Activated CD4-positive, CD25-positive, alpha-beta regulatory T cell (primary cell): ENCODE data around the gene OR10J5.
"Not testable (repeated sequence)": the region's sequence is repeated elsewhere in the genome, so short reads cannot be mapped to it uniquely, and the experiment has no call there.

Source experiments
- DNase-seq, 4 experiments: peaks; one replicate each; lab custom pipeline; 2025; lab: John Stamatoyannopoulos, UW

OR10J5 gene

GRCh38 chr1:159535907-159536306 lies at the start of gene OR10J5:
TSS of gene OR10J5 (minus strand) at chr1:159536007. CDS start at chr1:159536007, 0 bp downstream.
- DNase-seq: no peak

GRCh38 chr1:159584536-159584935 lies 48.7 kb upstream of the OR10J5 start:
- no peak for DNase-seq

GRCh38 chr1:159581422-159581821 lies 45.6 kb upstream of the OR10J5 start:
- DNase-seq: no peak

GRCh38 chr1:159580340-159580739 lies 44.5 kb upstream of the OR10J5 start:
- DNase-seq: no peak

GRCh38 chr1:159577446-159577845 lies 41.6 kb upstream of the OR10J5 start:
- no peak for DNase-seq

- no peak for DNase-seq
Observed at GRCh38 chr1:159562680-159563079, 26.9 kb upstream of the OR10J5 start.

- DNase-seq: no peak
Observed at GRCh38 chr1:159561497-159561896, 25.7 kb upstream of the OR10J5 start.

- no peak for DNase-seq
Observed at GRCh38 chr1:159560599-159560998, 24.8 kb upstream of the OR10J5 start.

GRCh38 chr1:159556931-159557369 lies 21.1 kb upstream of the OR10J5 start:
- DNase-seq: no peak

GRCh38 chr1:159554696-159555095 lies 18.9 kb upstream of the OR10J5 start:
- no peak for DNase-seq

GRCh38 chr1:159554261-159554660 lies 18.5 kb upstream of the OR10J5 start:
- no peak for DNase-seq

GRCh38 chr1:159548126-159548525 lies 12.3 kb upstream of the OR10J5 start:
- DNase-seq: no peak

GRCh38 chr1:159532922-159533321 lies 2.9 kb downstream of the OR10J5 start:
- no peak for DNase-seq

- DNase-seq: not testable (repeated sequence)
Observed at GRCh38 chr1:159524792-159525191, 11.0 kb downstream of the OR10J5 start.

- no peak for DNase-seq
Observed at GRCh38 chr1:159510229-159510541, 25.6 kb downstream of the OR10J5 start.

GRCh38 chr1:159509440-159510228 lies 26.2 kb downstream of the OR10J5 start:
- no peak for DNase-seq

GRCh38 chr1:159508951-159509350 lies 26.9 kb downstream of the OR10J5 start:
- DNase-seq: no peak

- no peak for DNase-seq
Observed at GRCh38 chr1:159505676-159506075, 30.1 kb downstream of the OR10J5 start.

GRCh38 chr1:159501082-159501481 lies 34.7 kb downstream of the OR10J5 start:
- DNase-seq: no peak

GRCh38 chr1:159494513-159495210 lies 41.1 kb downstream of the OR10J5 start:
- not testable (repeated sequence) for DNase-seq

GRCh38 chr1:159493354-159493753 lies 42.5 kb downstream of the OR10J5 start:
- no peak for DNase-seq

GRCh38 chr1:159492575-159493323 lies 43.1 kb downstream of the OR10J5 start:
- DNase-seq: no peak
